Tibial artery (tissue), 4 donors: ENCODE measurements around the gene RAD18.

Experiments used
- DNase-seq, 2 donors: peaks; one replicate each; pipeline ENCODE4 v3.0.0-alpha.2; 2019
- H3K27ac ChIP-seq, 2 donors: fragments of 200-600 bp; sonication (generic) in 1 of 2; 1 replicate in 1 of 2; 2 replicates in 1 of 2; pipeline ENCODE4 v1.5.1; 2018 to 2019; ENCODE audit warnings: mild to moderate bottlenecking in 1 of 2
- H3K27me3 ChIP-seq, 2 donors: fragments of 200-600 bp; sonication (generic) in 1 of 2; one replicate each; pipeline versions ENCODE4 v1.5.1 to v1.6.0; 2016 to 2019
- H3K36me3 ChIP-seq, 3 donors: fragments of 200-600 bp; sonication (generic) in 2 of 3; one replicate each; pipeline ENCODE4 v1.5.1; 2016 to 2019; ENCODE audit warnings: mild to moderate bottlenecking in 2 of 3
- H3K4me1 ChIP-seq, 4 donors: fragments of 200-600 bp; sonication (generic) in 2 of 4; 1 replicate in 3 of 4; 2 replicates in 1 of 4; pipeline ENCODE4 v1.5.1; 2016 to 2019
- H3K4me3 ChIP-seq, 2 donors: fragments of 200-600 bp; sonication (generic) in 1 of 2; 1 replicate in 1 of 2; 2 replicates in 1 of 2; pipeline ENCODE4 v1.5.1; 2018 to 2019; ENCODE audit warnings: mild to moderate bottlenecking in 2 of 2
- H3K9me3 ChIP-seq, 3 donors: fragments of 200-600 bp; sonication (generic) in 1 of 3; one replicate each; pipeline ENCODE4 v1.5.1; 2016 to 2019
- CTCF ChIP-seq, 2 experiments: fragments of 200-600 bp in 1 of 2; fragments of 450-650 bp in 1 of 2; IDR thresholded peaks; one replicate each; pipeline ENCODE4 v1.5.1; 2017 to 2019; ENCODE audit warnings: antibody characterized with exemption in 2 of 2, mild to moderate bottlenecking in 1 of 2, moderate library complexity in 1 of 2
- intact Hi-C: fragments of 100-400 bp; cut with DNase I; formaldehyde crosslinking; loops from one replicate; pipeline ENCODE4 v1.15.0; 2023; ENCODE audit warnings: low total_unique reads

RAD18 gene

GRCh38 chr3:8969241-8969640 lies 6.0 kb upstream of the RAD18 start:
- peaks cover 0 to 15% of the 10 kb centered on the region in 2 donors for H3K27me3 ChIP-seq
- peaks cover 0 to 10% (median 0%) of the 10 kb centered on the region in 4 donors for H3K4me1 ChIP-seq
- H3K4me3 ChIP-seq: no peak overlapping the region
- DNase-seq: no peak
- no peaks in the 10 kb centered on the region for H3K36me3 ChIP-seq
- H3K9me3 ChIP-seq: no peaks in the 10 kb centered on the region
- no peak overlapping the region for H3K27ac ChIP-seq
- intact Hi-C loops: no loop called here
- no peak for TF ChIP-seq CTCF (IDR thresholded peaks at IDR 0.05)

GRCh38 chr3:8968375-8968882 lies 5.2 kb upstream of the RAD18 start:
- intact Hi-C loops: no loop called here
- no peak for TF ChIP-seq CTCF (IDR thresholded peaks at IDR 0.05)
- Histone ChIP-seq H3K27ac (no peak overlapping the region), H3K4me1 (peaks cover 0 to 10% (median 0%) of the 10 kb centered on the region in 4 donors), H3K9me3 (no peaks in the 10 kb centered on the region), H3K36me3 (no peaks in the 10 kb centered on the region), H3K4me3 (no peak overlapping the region), H3K27me3 (peaks cover 0 to 15% of the 10 kb centered on the region in 2 donors)
- DNase-seq: no peak

GRCh38 chr3:8967553-8967952 lies 4.3 kb upstream of the RAD18 start:
- TF ChIP-seq CTCF (IDR thresholded peaks at IDR 0.05): no peak
- Histone ChIP-seq H3K4me1 (peaks cover 0 to 13% (median 3%) of the 10 kb centered on the region in 4 donors), H3K4me3 (no peak overlapping the region), H3K27me3 (peaks cover 0 to 15% of the 10 kb centered on the region in 2 donors), H3K27ac (no peak overlapping the region), H3K9me3 (no peaks in the 10 kb centered on the region), H3K36me3 (no peaks in the 10 kb centered on the region)
- intact Hi-C loops: no loop called here
- DNase-seq: no peak

GRCh38 chr3:8966820-8967348 lies 3.6 kb upstream of the RAD18 start:
- H3K27ac ChIP-seq: no peak overlapping the region
- no peak for TF ChIP-seq CTCF (IDR thresholded peaks at IDR 0.05)
- no peak for DNase-seq
- H3K4me3 ChIP-seq: no peak overlapping the region
- H3K27me3 ChIP-seq: peaks cover 0 to 15% of the 10 kb centered on the region in 2 donors
- H3K36me3 ChIP-seq: no peaks in the 10 kb centered on the region
- H3K9me3 ChIP-seq: no peaks in the 10 kb centered on the region
- intact Hi-C loops: no loop called here
- peaks cover 0 to 16% (median 10%) of the 10 kb centered on the region in 4 donors for H3K4me1 ChIP-seq

GRCh38 chr3:8966150-8966819 lies 3.0 kb upstream of the RAD18 start:
- TF ChIP-seq CTCF (IDR thresholded peaks at IDR 0.05): no peak
- Histone ChIP-seq H3K36me3 (no peaks in the 10 kb centered on the region), H3K27ac (no peak overlapping the region), H3K4me1 (peaks cover 0 to 15% (median 10%) of the 10 kb centered on the region in 4 donors), H3K9me3 (no peaks in the 10 kb centered on the region), H3K27me3 (peaks cover 0 to 15% of the 10 kb centered on the region in 2 donors), H3K4me3 (no peak overlapping the region)
- intact Hi-C loops: no loop called here
- DNase-seq: no peak
